ENCODE data around the gene GYPC. TPM values are rescaled to one million over a fixed set of nuclear protein-coding genes. Genes with fewer than 3 reads are reported as not detected.
"Not testable (repeated sequence)": the region's sequence is repeated elsewhere in the genome, so short reads cannot be mapped to it uniquely, and the experiment has no call there.

The GYPC gene
- total RNA-seq, 2 experiments from 2014 or later = 148 to 157 TPM

DNA sequence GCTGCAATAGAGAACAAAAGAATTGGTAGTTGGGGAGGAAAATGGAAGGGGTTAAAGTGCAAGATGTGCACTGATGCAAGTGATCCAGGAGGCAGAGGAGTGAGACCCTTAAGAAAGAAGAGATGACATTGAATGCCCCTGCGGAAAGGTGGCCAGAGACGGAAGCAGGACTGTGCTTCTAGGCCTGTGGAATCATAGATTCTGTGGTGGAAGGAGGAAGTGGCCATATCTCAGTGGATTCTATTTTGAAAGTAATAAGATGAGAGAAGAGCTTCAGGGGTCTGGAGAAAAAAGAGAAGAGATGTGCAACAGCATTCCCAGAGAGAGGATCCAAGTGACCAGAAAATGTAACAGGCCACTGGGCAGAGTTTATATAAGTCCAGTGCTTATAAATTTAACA is 18.6 kb upstream of the GYPC start:
- no peaks in the 10 kb centered on the region for H3K9me3 Mint-ChIP-seq
- no peak for ATAC-seq (ENCODE audit: poor library complexity)
- H3K4me3 Mint-ChIP-seq = no peak overlapping the region
- no peaks in the 10 kb centered on the region for H3K27me3 Mint-ChIP-seq
- no peaks in the 10 kb centered on the region for H3K36me3 Mint-ChIP-seq (ENCODE audit: low read depth)
- H3K27ac ChIP-seq (ENCODE audit: low read depth in 1 of 2, low read length in 2 of 2) = no peak overlapping the region
- H3K36me3 ChIP-seq (ENCODE audit: insufficient read depth, low read length) = no peaks in the 10 kb centered on the region
- TF ChIP-seq, protein P1, sequence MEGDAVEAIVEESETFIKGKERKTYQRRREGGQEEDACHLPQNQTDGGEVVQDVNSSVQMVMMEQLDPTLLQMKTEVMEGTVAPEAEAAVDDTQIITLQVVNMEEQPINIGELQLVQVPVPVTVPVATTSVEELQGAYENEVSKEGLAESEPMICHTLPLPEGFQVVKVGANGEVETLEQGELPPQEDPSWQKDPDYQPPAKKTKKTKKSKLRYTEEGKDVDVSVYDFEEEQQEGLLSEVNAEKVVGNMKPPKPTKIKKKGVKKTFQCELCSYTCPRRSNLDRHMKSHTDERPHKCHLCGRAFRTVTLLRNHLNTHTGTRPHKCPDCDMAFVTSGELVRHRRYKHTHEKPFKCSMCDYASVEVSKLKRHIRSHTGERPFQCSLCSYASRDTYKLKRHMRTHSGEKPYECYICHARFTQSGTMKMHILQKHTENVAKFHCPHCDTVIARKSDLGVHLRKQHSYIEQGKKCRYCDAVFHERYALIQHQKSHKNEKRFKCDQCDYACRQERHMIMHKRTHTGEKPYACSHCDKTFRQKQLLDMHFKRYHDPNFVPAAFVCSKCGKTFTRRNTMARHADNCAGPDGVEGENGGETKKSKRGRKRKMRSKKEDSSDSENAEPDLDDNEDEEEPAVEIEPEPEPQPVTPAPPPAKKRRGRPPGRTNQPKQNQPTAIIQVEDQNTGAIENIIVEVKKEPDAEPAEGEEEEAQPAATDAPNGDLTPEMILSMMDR (IDR thresholded peaks at IDR 0.05) = no peak
- H3K9me3 ChIP-seq (ENCODE audit: control insufficient read depth in 1 of 2, insufficient read depth in 1 of 2, low read length in 2 of 2) = no peaks in the 10 kb centered on the region
- no peak for DNase-seq
- no peak overlapping the region for H3K4me3 ChIP-seq (ENCODE audit: low read length)
- ChIA-PET POLR2A (no interaction called here), CTCF (no interaction called here)
- no peak overlapping the region for H3K27ac Mint-ChIP-seq
- H3K4me1 Mint-ChIP-seq (ENCODE audit: low read depth) = peaks cover 7% of the 10 kb centered on the region
- intact Hi-C loops (cut with DNase I, micrococcal nuclease) = loop anchor here in 1 of 2 experiments (5.0 kb wide), 1 partner anchor 140 kb away; no protein-coding TSS in a partner anchor
- no peaks in the 10 kb centered on the region for H3K4me1 ChIP-seq (ENCODE audit: insufficient read depth, low read length)
- no peaks in the 10 kb centered on the region for H3K27me3 ChIP-seq (ENCODE audit: control insufficient read depth in 1 of 2, insufficient read depth in 2 of 2, low read length in 2 of 2)

DNA sequence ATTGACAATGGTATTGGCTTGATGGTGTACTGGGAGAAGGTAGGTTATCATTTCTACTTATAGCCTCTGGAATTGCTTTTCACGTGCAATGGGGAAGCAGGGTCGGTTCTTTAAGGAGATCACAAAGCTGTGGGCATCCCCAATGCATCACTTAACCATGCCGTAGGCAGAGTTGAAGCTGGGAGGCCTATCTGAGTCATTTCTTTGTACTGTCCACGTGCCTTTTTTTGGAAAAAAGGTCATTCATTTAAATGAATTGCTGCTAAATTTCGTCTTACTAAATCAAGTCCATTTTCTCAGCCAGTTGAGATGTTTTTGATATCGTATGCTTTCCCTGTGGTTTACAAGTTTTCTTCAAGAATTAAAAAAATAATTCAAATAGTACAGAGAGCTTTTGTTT is 17.2 kb upstream of the GYPC start:
- Histone ChIP-seq H3K4me1 (ENCODE audit: insufficient read depth, low read length) (no peaks in the 10 kb centered on the region), H3K9me3 (ENCODE audit: control insufficient read depth in 1 of 2, insufficient read depth in 1 of 2, low read length in 2 of 2) (no peaks in the 10 kb centered on the region), H3K4me3 (ENCODE audit: low read length) (no peak overlapping the region), H3K27me3 (ENCODE audit: control insufficient read depth in 1 of 2, insufficient read depth in 2 of 2, low read length in 2 of 2) (no peaks in the 10 kb centered on the region), H3K36me3 (ENCODE audit: insufficient read depth, low read length) (no peaks in the 10 kb centered on the region), H3K27ac (ENCODE audit: low read depth in 1 of 2, low read length in 2 of 2) (no peak overlapping the region)
- Mint-ChIP-seq H3K4me1 (ENCODE audit: low read depth) (peaks cover 7% of the 10 kb centered on the region), H3K4me3 (no peak overlapping the region), H3K27ac (no peak overlapping the region), H3K9me3 (no peaks in the 10 kb centered on the region), H3K27me3 (no peaks in the 10 kb centered on the region), H3K36me3 (ENCODE audit: low read depth) (no peaks in the 10 kb centered on the region)
- CTCF ChIA-PET = no interaction called here
- DNase-seq = no peak
- POLR2A ChIA-PET = no interaction called here
- intact Hi-C loops (cut with DNase I, micrococcal nuclease) = loop anchor here in 1 of 2 experiments (5.0 kb wide), 1 partner anchor 139 kb away; no protein-coding TSS in a partner anchor
- TF ChIP-seq, protein P1 (IDR thresholded peaks at IDR 0.05) = no peak
- ATAC-seq (ENCODE audit: poor library complexity) = no peak

DNA sequence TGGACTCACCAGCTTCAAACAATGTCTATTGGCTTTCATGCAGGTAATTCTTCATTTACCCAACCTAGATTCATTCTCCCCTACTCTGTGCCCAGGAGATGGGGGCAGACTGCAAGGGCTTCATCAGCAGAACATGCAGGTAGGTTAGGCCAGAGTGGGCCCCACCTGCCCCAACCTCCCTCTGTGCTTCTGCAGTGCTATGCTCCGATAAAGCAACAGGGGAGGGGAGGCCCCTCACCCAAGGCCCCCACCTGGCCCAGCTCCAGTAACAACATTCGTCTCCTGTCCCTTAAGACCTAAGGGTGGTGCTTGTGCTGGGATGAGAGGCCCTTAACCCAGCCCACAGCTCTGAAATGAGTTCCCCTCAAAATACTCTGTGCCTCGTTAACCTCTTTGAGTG is 16.7 kb upstream of the GYPC start:
- no peak overlapping the region for H3K4me3 ChIP-seq (ENCODE audit: low read length)
- H3K27ac ChIP-seq (ENCODE audit: low read depth in 1 of 2, low read length in 2 of 2) = no peak overlapping the region
- ATAC-seq (ENCODE audit: poor library complexity) (no peak), DNase-seq (no peak)
- H3K36me3 Mint-ChIP-seq (ENCODE audit: low read depth) = no peaks in the 10 kb centered on the region
- no peak overlapping the region for H3K27ac Mint-ChIP-seq
- ChIA-PET POLR2A (no interaction called here), CTCF (no interaction called here)
- H3K9me3 ChIP-seq (ENCODE audit: control insufficient read depth in 1 of 2, insufficient read depth in 1 of 2, low read length in 2 of 2) = no peaks in the 10 kb centered on the region
- H3K4me1 ChIP-seq (ENCODE audit: insufficient read depth, low read length) = no peaks in the 10 kb centered on the region
- intact Hi-C loops (cut with DNase I, micrococcal nuclease) = loop anchor here in 1 of 2 experiments (5.0 kb wide), 1 partner anchor 138 kb away; no protein-coding TSS in a partner anchor
- H3K4me1 Mint-ChIP-seq (ENCODE audit: low read depth) = peaks cover 2% of the 10 kb centered on the region
- TF ChIP-seq, protein P1 (IDR thresholded peaks at IDR 0.05) = no peak
- no peaks in the 10 kb centered on the region for H3K27me3 Mint-ChIP-seq
- H3K9me3 Mint-ChIP-seq = no peaks in the 10 kb centered on the region
- H3K36me3 ChIP-seq (ENCODE audit: insufficient read depth, low read length) = no peaks in the 10 kb centered on the region
- no peaks in the 10 kb centered on the region for H3K27me3 ChIP-seq (ENCODE audit: control insufficient read depth in 1 of 2, insufficient read depth in 2 of 2, low read length in 2 of 2)
- no peak overlapping the region for H3K4me3 Mint-ChIP-seq

DNA sequence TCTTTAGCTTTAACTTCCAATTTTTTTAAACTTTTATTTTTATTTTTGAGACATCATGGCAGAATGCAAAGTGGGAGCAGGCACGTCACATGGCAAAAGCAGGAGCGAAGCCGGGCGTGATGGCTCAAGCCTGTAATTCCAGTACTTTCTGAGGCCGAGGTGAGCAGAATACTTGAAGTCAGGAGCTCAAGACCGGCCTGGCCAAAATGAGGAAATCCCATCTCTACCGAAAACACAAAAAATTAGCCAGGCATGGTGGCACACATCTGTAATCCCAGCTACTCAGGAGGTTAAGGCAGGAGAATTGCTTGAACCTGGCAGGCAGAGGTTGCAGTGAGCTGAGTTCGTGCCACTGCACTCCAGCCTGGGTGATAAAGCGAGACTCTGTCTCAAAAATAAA is 14.7 kb upstream of the GYPC start:
- DNase-seq; H3K4me3 ChIP-seq (ENCODE audit: low read length); intact Hi-C loops (cut with DNase I, micrococcal nuclease); H3K27ac ChIP-seq (ENCODE audit: low read depth in 1 of 2, low read length in 2 of 2); H3K4me3 Mint-ChIP-seq; POLR2A ChIA-PET; H3K9me3 Mint-ChIP-seq; H3K9me3 ChIP-seq (ENCODE audit: control insufficient read depth in 1 of 2, insufficient read depth in 1 of 2, low read length in 2 of 2); H3K4me1 Mint-ChIP-seq (ENCODE audit: low read depth); ATAC-seq (ENCODE audit: poor library complexity); H3K36me3 ChIP-seq (ENCODE audit: insufficient read depth, low read length); H3K27ac Mint-ChIP-seq; H3K36me3 Mint-ChIP-seq (ENCODE audit: low read depth); H3K27me3 Mint-ChIP-seq; H3K27me3 ChIP-seq (ENCODE audit: control insufficient read depth in 1 of 2, insufficient read depth in 2 of 2, low read length in 2 of 2); H3K4me1 ChIP-seq (ENCODE audit: insufficient read depth, low read length): not testable (repeated sequence)
- CTCF ChIA-PET = interaction anchor here (0.6 kb wide), 1 partner anchor 38 kb away, joined by 3 read pairs; no protein-coding TSS in a partner anchor

All from CD4-positive, alpha-beta T cell (primary cell).